Measurements from ENCODE around the gene SPATA13.
A peak's percentile ranks its signal among the peaks of the same experiment; 100 is the strongest.
"Not testable (repeated sequence)": the region's sequence is repeated elsewhere in the genome, so short reads cannot be mapped to it uniquely, and the experiment has no call there.

SPATA13 gene

GRCh38 chr13:24195626-24196025 lies 35.1 kb downstream of the SPATA13 start:
- no peak for DNase-seq (ENCODE audit: low read depth in 2 of 2)

GRCh38 chr13:24196593-24197197 lies 36.2 kb downstream of the SPATA13 start:
- DNase-seq (ENCODE audit: low read depth in 2 of 2) = no peak

- no peak for DNase-seq (ENCODE audit: low read depth in 2 of 2)
Observed at GRCh38 chr13:24199016-24199415, 38.5 kb downstream of the SPATA13 start.

- no peak for DNase-seq (ENCODE audit: low read depth in 2 of 2)
Observed at GRCh38 chr13:24202215-24202614, 41.7 kb downstream of the SPATA13 start.

GRCh38 chr13:24203273-24203672 lies 42.8 kb downstream of the SPATA13 start:
- no peak for DNase-seq (ENCODE audit: low read depth in 2 of 2)

GRCh38 chr13:24203811-24204210 lies 43.3 kb downstream of the SPATA13 start:
- no peak for DNase-seq (ENCODE audit: low read depth in 2 of 2)

GRCh38 chr13:24205076-24205475 lies 44.6 kb downstream of the SPATA13 start:
- not testable (repeated sequence) for DNase-seq (ENCODE audit: low read depth in 2 of 2)

- DNase-seq (ENCODE audit: low read depth in 2 of 2) = no peak
Observed at GRCh38 chr13:24207841-24208667, 47.5 kb downstream of the SPATA13 start.

- no peak for DNase-seq (ENCODE audit: low read depth in 2 of 2)
Observed at GRCh38 chr13:24209138-24209537, 48.6 kb downstream of the SPATA13 start.

GRCh38 chr13:24212254-24212653 lies 51.7 kb downstream of the SPATA13 start:
- DNase-seq (ENCODE audit: low read depth in 2 of 2) = no peak

GRCh38 chr13:24212674-24213073 lies 52.2 kb downstream of the SPATA13 start:
- no peak for DNase-seq (ENCODE audit: low read depth in 2 of 2)

- DNase-seq (ENCODE audit: low read depth in 2 of 2) = no peak
Observed at GRCh38 chr13:24213932-24214331, 53.4 kb downstream of the SPATA13 start.

- DNase-seq (ENCODE audit: low read depth in 2 of 2) = no peak
Observed at GRCh38 chr13:24214528-24214927, 54.0 kb downstream of the SPATA13 start.

GRCh38 chr13:24215126-24215525 lies 54.6 kb downstream of the SPATA13 start:
- DNase-seq (ENCODE audit: low read depth in 2 of 2) = no peak

GRCh38 chr13:24215732-24216131 lies 55.2 kb downstream of the SPATA13 start:
- DNase-seq (ENCODE audit: low read depth in 2 of 2) = no peak

GRCh38 chr13:24216176-24216575 lies 55.7 kb downstream of the SPATA13 start:
- no peak for DNase-seq (ENCODE audit: low read depth in 2 of 2)

GRCh38 chr13:24216779-24217178 lies 56.3 kb downstream of the SPATA13 start:
- DNase-seq (ENCODE audit: low read depth in 2 of 2) = not testable (repeated sequence)

- DNase-seq (ENCODE audit: low read depth in 2 of 2) = no peak
Observed at GRCh38 chr13:24217601-24218281, 57.2 kb downstream of the SPATA13 start.

GRCh38 chr13:24218338-24218737 lies 57.8 kb downstream of the SPATA13 start:
- no peak for DNase-seq (ENCODE audit: low read depth in 2 of 2)

GRCh38 chr13:24218977-24219376 lies 58.5 kb downstream of the SPATA13 start:
- DNase-seq (ENCODE audit: low read depth in 2 of 2) = no peak

- DNase-seq (ENCODE audit: low read depth in 2 of 2) = peak in 1 of 2 experiments; percentile 29
Observed at GRCh38 chr13:24220086-24220703, 59.7 kb downstream of the SPATA13 start.

GRCh38 chr13:24221007-24221406 lies 60.5 kb downstream of the SPATA13 start:
- no peak for DNase-seq (ENCODE audit: low read depth in 2 of 2)
